ENCODE measurements around the gene TFEB. TPM values are rescaled to one million over a fixed set of nuclear protein-coding genes. Genes with fewer than 3 reads are reported as not detected.

Gene TFEB
- total and polyA plus RNA-seq, 2 donors (not counting 3 experiments of a cell fraction or from before 2014, with no cell fraction given): 4.9 to 6.6 TPM

- no TSS peak for BruUV-seq (replicated peaks)
- DNase-seq (ENCODE audit: low read depth, low spot score): no peak
- Histone ChIP-seq H3K4me3 (replicated peaks in 1 of 3; ENCODE audit: insufficient read depth in 1 of 3, low read depth in 1 of 3, low read length in 3 of 3) (no peak overlapping the region), H3K27me3 (ENCODE audit: control insufficient read depth in 2 of 2, insufficient read depth in 2 of 2, low read length in 2 of 2) (no peaks in the 10 kb centered on the region), H3K27ac (ENCODE audit: insufficient read depth, low read depth, low read length) (no peak overlapping the region), H3K79me2 (ENCODE audit: control insufficient read depth, insufficient read depth, low read length) (no peaks in the 10 kb centered on the region), H4K20me1 (replicated peaks; ENCODE audit: control insufficient read depth, extremely low read depth, insufficient read depth, low read length) (no peaks in the 10 kb centered on the region), H3K36me3 (ENCODE audit: control insufficient read depth in 2 of 2, extremely low read depth in 1 of 2, insufficient read depth in 2 of 2, low read length in 2 of 2) (no peaks in the 10 kb centered on the region), H2AFZ (ENCODE audit: low read depth, low read length) (no peak overlapping the region), H3K9me3 (replicated peaks; ENCODE audit: control insufficient read depth, insufficient read depth, low read length) (no peaks in the 10 kb centered on the region), H3K4me2 (ENCODE audit: insufficient read depth, low read length) (no peak overlapping the region), H3K4me1 (ENCODE audit: control insufficient read depth, extremely low read depth, insufficient read depth, low read length) (no peaks in the 10 kb centered on the region), H3K9me1 (replicated peaks; ENCODE audit: control insufficient read depth, extremely low read depth, insufficient read depth, low read length) (no peaks in the 10 kb centered on the region), H3K9ac (replicated peaks; ENCODE audit: extremely low read depth, insufficient read depth, low read length) (no peak overlapping the region)
- CTCF ChIA-PET: no interaction called here
- dilution Hi-C loops (cut with MboI; ENCODE audit: extremely low pct_ligation_motif_present, low sequenced_read_pairs) (no loop called here), intact Hi-C loops (cut with micrococcal nuclease) (no loop called here)
- POLR2A ChIA-PET: no interaction called here
- no peak for FAIRE-seq
- TF ChIP-seq EZH2 (IDR thresholded peaks at IDR 0.05; ENCODE audit: borderline replicate concordance, low read depth, low read length, severe bottlenecking): no peak
- TF ChIP-seq, protein P1, sequence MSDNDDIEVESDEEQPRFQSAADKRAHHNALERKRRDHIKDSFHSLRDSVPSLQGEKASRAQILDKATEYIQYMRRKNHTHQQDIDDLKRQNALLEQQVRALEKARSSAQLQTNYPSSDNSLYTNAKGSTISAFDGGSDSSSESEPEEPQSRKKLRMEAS (IDR thresholded peaks at IDR 0.05; ENCODE audit: insufficient read depth, insufficient read length): no peak
- TF ChIP-seq FOS (IDR thresholded peaks at IDR 0.05; ENCODE audit: borderline replicate concordance, insufficient read depth, low read length): no peak
- TF ChIP-seq POLR2A (IDR thresholded peaks at IDR 0.05; ENCODE audit: low read depth, low read length): no peak
- TF ChIP-seq JUN (IDR thresholded peaks at IDR 0.05; ENCODE audit: borderline replicate concordance, insufficient read depth, insufficient read length, low read depth): no peak
- no peak for TF ChIP-seq CTCF (IDR thresholded peaks at IDR 0.05; ENCODE audit: extremely low read depth in 1 of 2, insufficient read depth in 1 of 2, low read depth in 1 of 2, low read length in 2 of 2)
- TF ChIP-seq GATA2 (IDR thresholded peaks at IDR 0.05; ENCODE audit: insufficient read depth, insufficient read length, low read depth, low read length): no peak
- no peak for TF ChIP-seq POLR2AphosphoS5 (IDR thresholded peaks at IDR 0.05; ENCODE audit: insufficient read depth, low read depth, low read length)
- no peak for TF ChIP-seq MYC (IDR thresholded peaks at IDR 0.05; ENCODE audit: low read depth, low read length)
Measured at GRCh38 chr6:41720262-41720620, 15.2 kb downstream of the TFEB start.

Data from endothelial cell of umbilical vein (primary cell).